Uterus (tissue), 4 donors: ENCODE data around the gene CRHR2. TPM values are rescaled to one million over a fixed set of nuclear protein-coding genes. Genes with fewer than 3 reads are reported as not detected.

Experiments used
- DNase-seq, 2 donors: peaks; one replicate each; pipeline ENCODE4 v3.0.0-alpha.2; 2019 to 2020
- H3K27ac ChIP-seq, 2 donors: fragments of 200-600 bp; sonication (generic); 1 replicate in 1 of 2; 2 replicates in 1 of 2; pipeline ENCODE4 v1.5.1; 2016 to 2018
- H3K27me3 ChIP-seq, 2 donors: fragments of 200-600 bp; sonication (generic); one replicate each; pipeline ENCODE4 v1.5.1; 2018 to 2019; ENCODE audit warnings: control low read depth in 1 of 2
- H3K36me3 ChIP-seq, 2 donors: fragments of 200-600 bp; sonication (generic); one replicate each; pipeline ENCODE4 v1.5.1; 2019; ENCODE audit warnings: control low read depth in 1 of 2
- H3K4me1 ChIP-seq, 2 donors: fragments of 200-600 bp; sonication (generic); one replicate each; pipeline ENCODE4 v1.5.1; 2018 to 2019; ENCODE audit warnings: control low read depth in 1 of 2
- H3K4me3 ChIP-seq, 2 donors: fragments of 200-600 bp; sonication (generic); 1 replicate in 1 of 2; 2 replicates in 1 of 2; pipeline ENCODE4 v1.5.1; 2018 to 2019; ENCODE audit warnings: mild to moderate bottlenecking in 1 of 2
- H3K9me3 ChIP-seq, 2 donors: fragments of 200-600 bp; sonication (generic); one replicate each; pipeline ENCODE4 v1.5.1; 2019; ENCODE audit warnings: control low read depth in 1 of 2
- CTCF ChIP-seq, 4 experiments: fragments of 200-600 bp in 2 of 4; fragments of 450-650 bp in 2 of 4; sonication (generic) in 2 of 4; IDR thresholded peaks; one replicate each; pipeline ENCODE4 v1.5.1; 2016 to 2019; ENCODE audit warnings: antibody characterized with exemption in 4 of 4, mild to moderate bottlenecking in 2 of 4, moderate library complexity in 1 of 4
- POLR2A ChIP-seq, 2 donors: fragments of 450-650 bp; IDR thresholded peaks; one replicate each; pipeline ENCODE4 v1.6.1; 2016; ENCODE audit warnings: antibody characterized with exemption in 2 of 2, mild to moderate bottlenecking in 1 of 2, moderate library complexity in 1 of 2
- intact Hi-C: fragments of 100-400 bp; cut with DNase I; formaldehyde crosslinking; loops from one replicate; pipeline ENCODE4 v1.15.1; 2023; ENCODE audit warnings: low total_unique reads
- total RNA-seq, 4 donors: library from RNA; depleted of rRNA in 3 of 4; stranded (reverse); fragments of >200 nt in 3 of 4; gene quantifications; one replicate each; pipeline versions ENCODE4 v1.1.0 to v1.2.4, GENCODE V29; 2014 to 2023
- donor health status: DM: yes; HTN: yes; CAD: no.

CRHR2 gene
- total RNA-seq, 4 donors from 2014 or later: 0.27 TPM; not detected in 3

GRCh38 chr7:30634634-30635201 is 47.5 kb downstream of the CRHR2 start:
- Histone ChIP-seq H3K27ac (no peak overlapping the region), H3K9me3 (no peaks in the 10 kb centered on the region), H3K27me3 (no peaks in the 10 kb centered on the region), H3K4me1 (no peaks in the 10 kb centered on the region), H3K4me3 (no peak overlapping the region), H3K36me3 (no peaks in the 10 kb centered on the region)
- DNase-seq: no peak
- no peak for TF ChIP-seq CTCF (IDR thresholded peaks at IDR 0.05)
- no peak for TF ChIP-seq POLR2A (IDR thresholded peaks at IDR 0.05)
- intact Hi-C loops: no loop called here

GRCh38 chr7:30634193-30634626 is 48.0 kb downstream of the CRHR2 start:
- Histone ChIP-seq H3K9me3 (no peaks in the 10 kb centered on the region), H3K4me3 (no peak overlapping the region), H3K4me1 (no peaks in the 10 kb centered on the region), H3K36me3 (no peaks in the 10 kb centered on the region), H3K27me3 (no peaks in the 10 kb centered on the region), H3K27ac (no peak overlapping the region)
- intact Hi-C loops: no loop called here
- TF ChIP-seq CTCF (IDR thresholded peaks at IDR 0.05) (no peak), POLR2A (IDR thresholded peaks at IDR 0.05) (no peak)
- no peak for DNase-seq

GRCh38 chr7:30633223-30633622 is 49.0 kb downstream of the CRHR2 start:
- intact Hi-C loops: no loop called here
- Histone ChIP-seq H3K9me3 (no peaks in the 10 kb centered on the region), H3K4me1 (no peaks in the 10 kb centered on the region), H3K36me3 (no peaks in the 10 kb centered on the region), H3K27ac (no peak overlapping the region), H3K27me3 (no peaks in the 10 kb centered on the region), H3K4me3 (no peak overlapping the region)
- TF ChIP-seq POLR2A (IDR thresholded peaks at IDR 0.05) (no peak), CTCF (IDR thresholded peaks at IDR 0.05) (no peak)
- no peak for DNase-seq

GRCh38 chr7:30630986-30631385 is 51.3 kb downstream of the CRHR2 start:
- DNase-seq: no peak
- Histone ChIP-seq H3K4me3 (no peak overlapping the region), H3K27ac (no peak overlapping the region), H3K36me3 (no peaks in the 10 kb centered on the region), H3K9me3 (no peaks in the 10 kb centered on the region), H3K4me1 (no peaks in the 10 kb centered on the region), H3K27me3 (no peaks in the 10 kb centered on the region)
- intact Hi-C loops: no loop called here
- TF ChIP-seq CTCF (IDR thresholded peaks at IDR 0.05) (no peak), POLR2A (IDR thresholded peaks at IDR 0.05) (no peak)

- DNase-seq: no peak
- Histone ChIP-seq H3K4me3 (no peak overlapping the region), H3K27ac (no peak overlapping the region), H3K9me3 (no peaks in the 10 kb centered on the region), H3K4me1 (no peaks in the 10 kb centered on the region), H3K27me3 (no peaks in the 10 kb centered on the region), H3K36me3 (no peaks in the 10 kb centered on the region)
- intact Hi-C loops: loop anchor here (10.0 kb wide), 1 partner anchor 98 kb away; no protein-coding TSS in a partner anchor
- no peak for TF ChIP-seq CTCF (IDR thresholded peaks at IDR 0.05)
- TF ChIP-seq POLR2A (IDR thresholded peaks at IDR 0.05): no peak
Observed at GRCh38 chr7:30627026-30627425, 55.2 kb downstream of the CRHR2 start.
